Natural killer cell (primary cell): Measurements from ENCODE around the gene KIZ. TPM values are rescaled to one million over a fixed set of nuclear protein-coding genes. Genes with fewer than 3 reads are reported as not detected.

Experiments
- ATAC-seq, 3 donors: fragments of 150-1000 bp in 2 of 3; fragments of 200-7000 bp in 1 of 3; cut with Tn5 transposase; 1 replicate in 1 of 3; 2 replicates in 2 of 3; pipeline ENCODE4 v1.10.0; 2021; ENCODE audit warnings: mild to moderate bottlenecking in 2 of 3, moderate library complexity in 2 of 3
- DNase-seq, 2 donors: peaks; one replicate each; pipeline versions ENCODE4 v3.0.0 to v3.0.0-alpha.2; 2013 to 2021; ENCODE audit warnings: mixed read lengths in 1 of 2
- H3K27ac ChIP-seq: one replicate; pipeline ENCODE4 v1.5.1; 2013; ENCODE audit warnings: mild to moderate bottlenecking, low read length
- H3K27me3 ChIP-seq: one replicate; pipeline ENCODE4 v1.6.1; 2013; ENCODE audit warnings: low read length; ENCODE audit not compliant: control insufficient read depth, insufficient read depth
- H3K36me3 ChIP-seq: one replicate; pipeline ENCODE4 v1.6.1; 2013; ENCODE audit warnings: low read length; ENCODE audit not compliant: control insufficient read depth, insufficient read depth
- H3K4me1 ChIP-seq: one replicate; pipeline ENCODE4 v1.6.1; 2013; ENCODE audit warnings: low read length; ENCODE audit not compliant: control insufficient read depth, insufficient read depth
- H3K4me3 ChIP-seq: one replicate; pipeline ENCODE4 v1.5.1; 2013; ENCODE audit warnings: low read length
- H3K9me3 ChIP-seq: one replicate; pipeline ENCODE4 v1.6.1; 2013; ENCODE audit warnings: low read length; ENCODE audit not compliant: control insufficient read depth, insufficient read depth
- H3K27ac Mint-ChIP-seq, 2 donors: one replicate each; pipeline ENCODE4 v1.8.0; 2022; ENCODE audit warnings: mild to moderate bottlenecking in 2 of 2, mixed read lengths in 2 of 2, moderate library complexity in 1 of 2
- H3K27me3 Mint-ChIP-seq, 2 donors: one replicate each; pipeline ENCODE4 v1.8.0; 2022; ENCODE audit warnings: low read depth in 2 of 2, mixed read lengths in 2 of 2
- H3K36me3 Mint-ChIP-seq: one replicate; pipeline ENCODE4 v1.8.0; 2022; ENCODE audit warnings: mixed read lengths
- H3K4me1 Mint-ChIP-seq, 2 donors: one replicate each; pipeline ENCODE4 v1.8.0; 2022; ENCODE audit warnings: mixed read lengths in 2 of 2
- H3K4me3 Mint-ChIP-seq: one replicate; pipeline ENCODE4 v1.8.0; 2022; ENCODE audit warnings: mild to moderate bottlenecking, moderate library complexity, mixed read lengths
- H3K9me3 Mint-ChIP-seq, 2 donors: one replicate each; pipeline ENCODE4 v1.8.0; 2022; ENCODE audit warnings: mixed read lengths in 2 of 2
- WGBS: methylation state at CpG from one replicate; pipeline ENCODE4 v1.1.7; 2013; ENCODE audit warnings: missing lambda C conversion rate; ENCODE audit not compliant: insufficient coverage; 5-methylcytosine and 5-hydroxymethylcytosine counted together
- intact Hi-C: fragments of 100-400 bp; cut with micrococcal nuclease; formaldehyde crosslinking; loops from one replicate; pipeline ENCODE4 v1.14.2; 2022
- total RNA-seq, 4 donors: library from RNA; stranded (reverse); fragments of 120-200 nt in 1 of 4; gene quantifications; one replicate each; pipeline versions ENCODE4 v1.2.3 to v1.2.4, GENCODE V29; 2013 to 2022
- TF ChIP-seq, protein P1 (sequence below): fragments of 200-600 bp; IDR thresholded peaks from one replicate; pipeline ENCODE4 v1.8.0; 2022; ENCODE audit warnings: antibody characterized with exemption

Gene KIZ, protein sequence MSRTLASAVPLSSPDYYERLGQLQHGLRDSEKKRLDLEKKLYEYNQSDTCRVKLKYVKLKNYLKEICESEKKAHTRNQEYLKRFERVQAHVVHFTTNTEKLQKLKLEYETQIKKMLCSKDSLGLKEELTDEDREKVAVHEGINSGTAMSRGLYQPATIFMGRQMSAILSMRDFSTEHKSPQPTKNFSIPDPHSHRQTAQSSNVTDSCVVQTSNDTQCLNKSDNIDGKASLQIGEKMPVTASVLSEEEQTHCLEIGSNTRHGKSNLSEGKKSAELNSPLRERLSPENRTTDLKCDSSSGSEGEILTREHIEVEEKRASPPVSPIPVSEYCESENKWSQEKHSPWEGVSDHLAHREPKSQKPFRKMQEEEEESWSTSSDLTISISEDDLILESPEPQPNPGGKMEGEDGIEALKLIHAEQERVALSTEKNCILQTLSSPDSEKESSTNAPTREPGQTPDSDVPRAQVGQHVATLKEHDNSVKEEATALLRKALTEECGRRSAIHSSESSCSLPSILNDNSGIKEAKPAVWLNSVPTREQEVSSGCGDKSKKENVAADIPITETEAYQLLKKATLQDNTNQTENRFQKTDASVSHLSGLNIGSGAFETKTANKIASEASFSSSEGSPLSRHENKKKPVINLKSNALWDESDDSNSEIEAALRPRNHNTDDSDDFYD
- total RNA-seq, result 10 to 100 TPM; 32.9 to 38.2 (median 35.3) TPM
- 40.2 TPM for total RNA-seq (2013)

DNA sequence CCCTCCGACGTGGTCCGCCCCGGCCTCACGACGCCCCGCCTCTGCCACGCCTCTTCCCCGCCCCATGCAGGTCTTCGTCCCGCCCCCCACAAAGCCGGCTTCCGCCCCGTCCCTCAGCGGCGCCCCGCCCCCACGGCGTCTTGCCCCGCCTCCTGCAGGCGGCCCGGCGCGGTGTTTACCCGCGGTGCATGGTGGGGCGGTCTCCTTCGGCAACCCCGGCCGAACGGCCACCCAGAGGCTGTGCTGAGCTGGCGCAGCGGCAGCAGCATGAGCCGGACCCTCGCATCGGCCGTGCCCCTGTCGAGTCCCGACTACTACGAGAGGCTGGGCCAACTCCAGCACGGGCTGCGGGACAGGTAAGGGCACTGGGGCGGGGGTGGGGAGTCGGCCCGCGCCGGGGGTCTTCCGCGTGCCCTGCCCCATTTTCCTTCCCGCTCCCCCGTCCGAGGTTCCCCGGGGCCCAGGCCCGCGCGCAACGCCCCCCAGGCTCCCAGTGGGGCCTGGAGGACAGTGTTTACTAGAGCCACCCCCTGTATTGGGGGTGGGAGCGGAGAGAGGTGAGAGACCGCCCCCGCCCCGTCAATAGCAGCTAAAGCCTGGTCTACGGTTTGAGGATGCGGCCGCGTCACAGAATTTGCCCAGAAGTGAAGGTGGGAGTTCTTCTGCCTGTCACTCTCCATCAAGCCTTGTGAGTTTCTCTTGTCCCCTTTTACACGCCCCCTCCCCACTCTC, at the start of gene KIZ:
TSS of gene KIZ (plus strand) at position 234 of the 732 bp plus-strand sequence. CDS start at position 268, 34 bp downstream.
- H3K36me3 Mint-ChIP-seq, result no peaks in the 10 kb centered on the region

DNA sequence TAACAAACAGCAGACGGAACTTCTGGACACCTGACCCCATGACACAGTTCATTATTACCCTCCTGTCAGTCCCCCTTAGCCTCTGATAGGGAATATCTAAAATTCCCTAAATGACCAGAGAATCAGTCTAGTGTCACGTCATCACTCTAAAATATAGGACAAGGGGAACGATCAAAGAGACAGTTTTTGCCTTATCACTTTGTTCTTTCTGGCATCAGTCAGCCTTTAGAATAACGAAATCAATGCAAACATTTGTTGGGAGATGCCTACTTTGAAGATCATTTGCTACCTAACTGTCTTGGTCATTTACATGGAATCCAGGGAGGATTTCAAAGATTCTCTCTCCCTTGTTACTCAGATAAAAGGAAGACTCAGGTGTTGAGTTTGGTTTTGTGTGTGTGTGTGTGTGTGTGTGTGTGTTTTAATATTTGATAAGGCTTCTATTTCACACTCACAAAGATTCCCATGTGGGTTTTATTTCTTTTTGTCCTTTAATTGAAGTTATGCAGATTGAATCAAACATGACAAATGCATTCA, 48.0 kb upstream of the KIZ start:
- intact Hi-C loops, result no loop called here
- WGBS, result 84% methylated on average over 4 of the region's 4 CpGs
- DNase-seq (no peak), ATAC-seq (no peak)
- Mint-ChIP-seq H3K36me3 (no peaks in the 10 kb centered on the region), H3K27me3 (peaks cover 23 to 33% of the 10 kb centered on the region in 2 donors), H3K4me1 (no peaks in the 10 kb centered on the region), H3K4me3 (no peak overlapping the region), H3K9me3 (no peaks in the 10 kb centered on the region), H3K27ac (no peak overlapping the region)
- Histone ChIP-seq H3K36me3 (no peaks in the 10 kb centered on the region), H3K9me3 (no peaks in the 10 kb centered on the region), H3K27ac (no peak overlapping the region), H3K4me3 (no peak overlapping the region), H3K27me3 (peaks cover 5% of the 10 kb centered on the region), H3K4me1 (no peaks in the 10 kb centered on the region)
- TF ChIP-seq, protein P1, sequence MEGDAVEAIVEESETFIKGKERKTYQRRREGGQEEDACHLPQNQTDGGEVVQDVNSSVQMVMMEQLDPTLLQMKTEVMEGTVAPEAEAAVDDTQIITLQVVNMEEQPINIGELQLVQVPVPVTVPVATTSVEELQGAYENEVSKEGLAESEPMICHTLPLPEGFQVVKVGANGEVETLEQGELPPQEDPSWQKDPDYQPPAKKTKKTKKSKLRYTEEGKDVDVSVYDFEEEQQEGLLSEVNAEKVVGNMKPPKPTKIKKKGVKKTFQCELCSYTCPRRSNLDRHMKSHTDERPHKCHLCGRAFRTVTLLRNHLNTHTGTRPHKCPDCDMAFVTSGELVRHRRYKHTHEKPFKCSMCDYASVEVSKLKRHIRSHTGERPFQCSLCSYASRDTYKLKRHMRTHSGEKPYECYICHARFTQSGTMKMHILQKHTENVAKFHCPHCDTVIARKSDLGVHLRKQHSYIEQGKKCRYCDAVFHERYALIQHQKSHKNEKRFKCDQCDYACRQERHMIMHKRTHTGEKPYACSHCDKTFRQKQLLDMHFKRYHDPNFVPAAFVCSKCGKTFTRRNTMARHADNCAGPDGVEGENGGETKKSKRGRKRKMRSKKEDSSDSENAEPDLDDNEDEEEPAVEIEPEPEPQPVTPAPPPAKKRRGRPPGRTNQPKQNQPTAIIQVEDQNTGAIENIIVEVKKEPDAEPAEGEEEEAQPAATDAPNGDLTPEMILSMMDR, result no peak

More for the DNA sequence above, at the start of gene KIZ:
- intact Hi-C loops, result no loop called here
- peaks cover 6 to 10% of the 10 kb centered on the region in 2 donors for H3K27me3 Mint-ChIP-seq
- H3K27ac Mint-ChIP-seq, result peak within 1 kb of the TSS; percentile 66 to 92
- ATAC-seq (peak; percentile 96 to 100 (median 97)), DNase-seq (peak; percentile 98 to 99)
- H3K27ac ChIP-seq, result peak within 1 kb of the TSS; percentile 75
- peak within 1 kb of the TSS; percentile 75 for H3K4me3 ChIP-seq
- no peaks in the 10 kb centered on the region for H3K36me3 ChIP-seq
- peaks cover 13% of the 10 kb centered on the region for H3K4me1 ChIP-seq
- H3K9me3 ChIP-seq, result no peaks in the 10 kb centered on the region
- H3K27me3 ChIP-seq, result no peaks in the 10 kb centered on the region
- WGBS, result under 1% methylated on average over 65 of the region's 66 CpGs
- TF ChIP-seq, protein P1, result peak; percentile 34
- H3K4me3 Mint-ChIP-seq, result peak within 1 kb of the TSS; percentile 83
- H3K9me3 Mint-ChIP-seq, result no peaks in the 10 kb centered on the region
- peaks cover 17 to 27% of the 10 kb centered on the region in 2 donors for H3K4me1 Mint-ChIP-seq

DNA sequence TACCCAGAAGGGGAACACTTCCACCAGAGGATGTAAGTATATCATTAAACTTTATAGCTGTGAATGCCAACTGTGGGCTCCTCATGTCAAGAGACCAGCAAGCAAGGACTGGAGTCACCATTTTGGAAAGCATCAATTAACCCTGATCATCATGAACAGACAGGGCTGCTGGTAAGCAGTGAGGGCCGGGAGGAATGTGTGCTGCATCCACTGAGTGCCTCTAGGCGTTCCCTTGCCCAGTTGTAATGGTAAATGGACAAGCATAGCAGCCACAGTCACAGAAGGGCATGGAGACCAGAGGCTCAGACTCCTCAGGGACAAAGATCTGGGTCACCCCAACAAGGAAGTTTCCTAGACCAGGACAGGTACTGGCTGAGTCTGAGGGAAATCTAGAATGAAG, 43.3 kb upstream of the KIZ start:
- DNase-seq, result no peak
- Histone ChIP-seq H3K4me1 (no peaks in the 10 kb centered on the region), H3K36me3 (no peaks in the 10 kb centered on the region), H3K9me3 (no peaks in the 10 kb centered on the region), H3K27ac (no peak overlapping the region), H3K27me3 (peaks cover 5% of the 10 kb centered on the region), H3K4me3 (no peak overlapping the region)
- H3K36me3 Mint-ChIP-seq, result no peaks in the 10 kb centered on the region
- no peaks in the 10 kb centered on the region for H3K4me1 Mint-ChIP-seq
- no peak for ATAC-seq
- TF ChIP-seq, protein P1, result no peak
- no peak overlapping the region for H3K27ac Mint-ChIP-seq
- peaks cover 37 to 38% of the 10 kb centered on the region in 2 donors for H3K27me3 Mint-ChIP-seq
- no peaks in the 10 kb centered on the region for H3K9me3 Mint-ChIP-seq
- H3K4me3 Mint-ChIP-seq, result no peak overlapping the region
- 59% methylated on average over 2 of the region's 2 CpGs for WGBS
- intact Hi-C loops, result no loop called here
